ENCODE data around the gene ADAMTS19. TPM values are rescaled to one million over a fixed set of nuclear protein-coding genes. Genes with fewer than 3 reads are reported as not detected.

ADAMTS19 gene
- total RNA-seq, 4 donors from 2014 or later: 0.76 TPM; not detected in 3

DNA sequence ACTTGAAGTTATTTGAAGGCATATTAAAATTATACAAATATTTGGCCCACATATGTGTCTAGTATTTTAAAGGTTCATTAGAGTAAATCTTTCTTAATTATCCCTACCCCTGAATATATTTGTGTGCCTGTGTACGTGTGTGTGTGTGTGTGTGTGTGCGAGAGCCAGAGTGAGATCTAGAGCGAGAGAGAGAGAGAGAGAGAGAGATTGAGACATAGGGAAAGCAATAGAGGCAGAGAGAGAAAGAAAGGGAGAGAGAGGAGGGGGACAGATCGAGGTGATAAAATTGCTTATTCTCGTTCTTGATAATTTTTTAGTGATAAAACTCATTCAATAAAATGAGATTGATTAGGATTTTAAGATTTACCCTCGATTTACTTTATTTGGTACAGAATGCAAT, 47.4 kb downstream of the ADAMTS19 start:
- TF ChIP-seq CTCF (IDR thresholded peaks at IDR 0.05): no peak
- TF ChIP-seq POLR2A (IDR thresholded peaks at IDR 0.05): no peak
- intact Hi-C loops (cut with DNase I): no loop called here
- Histone ChIP-seq H3K27me3 (no peaks in the 10 kb centered on the region), H3K4me3 (no peak overlapping the region), H3K9me3 (no peaks in the 10 kb centered on the region), H3K4me1 (no peaks in the 10 kb centered on the region), H3K36me3 (no peaks in the 10 kb centered on the region), H3K27ac (no peak overlapping the region)
- DNase-seq: no peak
- WGBS, 2 donors: 70 to 71% methylated on average over 6 of the region's 6 CpGs

- Histone ChIP-seq H3K4me1 (no peaks in the 10 kb centered on the region), H3K9me3 (no peaks in the 10 kb centered on the region), H3K27ac (no peak overlapping the region), H3K36me3 (no peaks in the 10 kb centered on the region), H3K4me3 (no peak overlapping the region), H3K27me3 (no peaks in the 10 kb centered on the region)
- no peak for TF ChIP-seq CTCF (IDR thresholded peaks at IDR 0.05)
- TF ChIP-seq POLR2A (IDR thresholded peaks at IDR 0.05): no peak
- WGBS, 2 donors: 65 to 74% methylated on average over 2 of the region's 2 CpGs
- intact Hi-C loops (cut with DNase I): no loop called here
- DNase-seq: no peak
These were observed 48.5 kb downstream of the ADAMTS19 start for GRCh38 chr5:129508606-129509005.

GRCh38 chr5:129509363-129509975, 49.4 kb downstream of the ADAMTS19 start:
- no peak for DNase-seq
- Histone ChIP-seq H3K4me1 (no peaks in the 10 kb centered on the region), H3K9me3 (no peaks in the 10 kb centered on the region), H3K36me3 (no peaks in the 10 kb centered on the region), H3K27ac (no peak overlapping the region), H3K4me3 (no peak overlapping the region), H3K27me3 (no peaks in the 10 kb centered on the region)
- 51 to 76% methylated on average over 2 of the region's 2 CpGs for WGBS, 2 donors
- TF ChIP-seq POLR2A (IDR thresholded peaks at IDR 0.05) (no peak), CTCF (IDR thresholded peaks at IDR 0.05) (no peak)
- intact Hi-C loops (cut with DNase I): no loop called here

- H3K9me3 ChIP-seq: no peaks in the 10 kb centered on the region
- TF ChIP-seq CTCF (IDR thresholded peaks at IDR 0.05) (no peak), POLR2A (IDR thresholded peaks at IDR 0.05) (no peak)
- intact Hi-C loops (cut with DNase I): no loop called here
- no peaks in the 10 kb centered on the region for H3K4me1 ChIP-seq
- no peak for DNase-seq
- H3K36me3 ChIP-seq: no peaks in the 10 kb centered on the region
- H3K27ac ChIP-seq: no peak overlapping the region
- no peak overlapping the region for H3K4me3 ChIP-seq
- H3K27me3 ChIP-seq: no peaks in the 10 kb centered on the region
These were observed 51.2 kb downstream of the ADAMTS19 start for GRCh38 chr5:129511291-129511690.

DNA sequence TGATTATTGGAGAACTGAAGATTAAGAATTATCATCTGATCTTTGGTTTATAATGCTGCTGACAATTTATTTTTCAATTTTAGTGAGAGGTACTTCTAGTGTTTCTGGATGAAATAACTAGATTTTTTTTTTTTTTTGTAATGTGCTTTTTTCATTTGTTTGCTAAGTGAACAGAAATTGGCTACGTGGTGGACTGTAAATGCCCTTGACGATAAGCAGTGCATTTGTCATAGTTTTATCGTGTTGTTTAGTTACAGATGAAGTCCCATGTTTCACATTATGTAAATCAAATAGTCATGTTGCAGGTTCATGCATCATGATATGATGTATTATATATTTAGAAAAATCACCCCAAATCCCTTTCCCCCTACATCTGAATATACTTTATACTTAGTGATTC, 81.0 kb downstream of the ADAMTS19 start:
- no peaks in the 10 kb centered on the region for H3K36me3 ChIP-seq
- DNase-seq: no peak
- WGBS, 2 donors: 71 to 78% methylated on average over 3 of the region's 3 CpGs

More for the DNA sequence above, 81.0 kb downstream of the ADAMTS19 start:
- intact Hi-C loops (cut with DNase I): no loop called here
- Histone ChIP-seq H3K27me3 (no peaks in the 10 kb centered on the region), H3K4me1 (no peaks in the 10 kb centered on the region), H3K9me3 (no peaks in the 10 kb centered on the region), H3K4me3 (no peak overlapping the region), H3K27ac (no peak overlapping the region)
- no peak for TF ChIP-seq CTCF (IDR thresholded peaks at IDR 0.05)
- no peak for TF ChIP-seq POLR2A (IDR thresholded peaks at IDR 0.05)
